GM19468 (cell line): Measurements from ENCODE around the gene PRPF31.

Source experiments
- ATAC-seq: cut with Tn5 transposase; IDR thresholded peaks from one replicate; pipeline ENCODE4 v1.9.1; 2021; ENCODE audit warnings: mild to moderate bottlenecking, moderate library complexity, moderate number of reproducible peaks; ENCODE audit not compliant: unreplicated experiment; ENCODE audit errors: extremely low read depth

The PRPF31 gene

GRCh38 chr19:54138489-54139256 lies 23.1 kb downstream of the PRPF31 start:
- ATAC-seq = no peak

GRCh38 chr19:54141356-54141755 lies 25.8 kb downstream of the PRPF31 start:
- ATAC-seq = no peak

DNA sequence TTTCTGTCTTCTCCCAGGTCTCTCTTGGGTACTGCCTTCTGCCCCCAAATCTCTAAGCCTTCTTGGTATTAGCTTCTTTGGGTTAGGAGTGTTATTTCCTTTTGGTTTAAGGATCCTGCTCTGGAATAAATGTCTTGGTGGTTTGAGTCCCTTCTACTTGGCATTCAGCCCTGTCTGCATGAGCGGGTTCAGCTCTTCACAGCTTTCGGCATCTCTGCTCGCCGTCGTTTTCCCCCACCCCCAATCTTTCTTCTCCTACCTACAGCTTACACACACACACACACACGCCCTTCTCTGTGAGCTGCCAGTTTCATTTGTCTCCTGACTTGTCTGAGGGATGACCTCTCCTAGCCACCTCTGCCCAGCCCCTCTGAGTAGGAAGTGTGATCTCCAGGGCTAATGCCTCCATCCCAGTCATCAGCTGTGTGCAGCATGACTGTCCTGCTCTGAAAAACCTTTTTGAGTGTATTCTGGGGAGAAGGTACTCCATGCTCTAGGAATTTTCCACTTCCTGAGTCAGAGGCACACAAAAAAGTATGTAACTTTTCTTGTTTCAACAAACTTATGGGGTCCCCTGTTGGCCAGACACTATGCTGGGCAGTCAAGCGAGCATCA lies 26.7 kb downstream of the PRPF31 start:
- ATAC-seq = no peak

DNA sequence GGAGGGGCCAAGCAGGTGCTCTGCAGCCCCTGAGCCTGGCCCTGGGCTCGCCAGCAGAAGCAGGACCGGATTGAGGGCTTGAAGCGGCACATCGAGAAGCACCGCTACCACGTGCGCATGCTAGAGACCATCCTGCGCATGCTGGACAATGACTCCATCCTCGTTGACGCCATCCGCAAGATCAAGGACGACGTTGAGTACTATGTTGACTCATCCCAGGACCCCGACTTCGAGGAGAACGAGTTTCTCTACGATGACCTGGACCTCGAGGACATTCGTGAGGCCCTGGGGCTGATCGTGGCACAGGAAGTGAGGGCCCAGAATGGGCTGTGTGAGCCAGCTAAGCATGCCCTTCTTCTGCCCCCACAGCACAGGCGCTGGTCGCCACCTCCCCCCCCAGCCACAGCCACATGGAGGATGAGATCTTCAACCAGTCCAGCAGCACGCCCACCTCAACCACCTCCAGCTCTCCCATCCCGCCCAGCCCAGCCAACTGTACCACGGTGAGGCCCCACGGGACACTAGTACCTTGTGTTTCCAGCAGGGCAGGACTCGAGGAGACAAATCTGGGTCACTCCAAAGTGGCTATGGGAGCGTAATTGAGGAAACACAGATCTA lies 30.1 kb downstream of the PRPF31 start:
- ATAC-seq = no peak

DNA sequence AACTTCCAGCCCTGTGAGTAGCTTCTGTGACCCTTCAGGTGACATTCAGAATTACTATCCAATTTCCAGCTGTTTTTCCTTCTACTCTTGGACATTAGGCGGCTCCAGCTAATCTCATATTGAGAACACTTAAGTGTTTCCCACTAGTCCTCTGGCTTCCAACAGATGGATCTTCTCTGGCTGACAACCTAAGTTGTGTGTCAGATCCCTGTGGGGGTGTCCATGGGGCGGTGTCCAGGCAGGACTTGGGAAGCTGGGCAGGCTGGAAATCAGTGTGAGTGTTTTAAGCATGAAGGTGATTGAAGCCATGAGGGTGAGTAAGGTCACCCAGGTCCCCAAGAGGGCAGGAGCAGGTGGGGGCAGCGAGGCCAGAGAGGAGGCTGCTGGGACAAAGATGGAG lies 32.1 kb downstream of the PRPF31 start:
- no peak for ATAC-seq

DNA sequence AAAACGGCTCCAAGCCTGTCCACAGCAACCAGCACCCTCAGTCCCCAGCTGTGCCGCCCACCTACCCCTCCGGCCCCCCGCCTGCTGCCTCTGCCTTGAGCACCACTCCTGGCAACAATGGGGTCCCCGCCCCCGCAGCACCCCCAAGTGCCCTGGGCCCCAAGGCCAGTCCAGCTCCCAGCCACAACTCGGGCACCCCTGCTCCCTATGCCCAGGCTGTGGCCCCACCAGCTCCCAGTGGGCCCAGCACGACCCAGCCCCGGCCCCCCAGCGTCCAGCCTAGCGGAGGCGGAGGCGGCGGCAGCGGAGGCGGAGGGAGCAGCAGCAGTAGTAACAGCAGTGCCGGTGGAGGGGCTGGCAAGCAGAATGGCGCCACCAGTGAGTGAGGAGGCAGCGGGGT lies 32.6 kb downstream of the PRPF31 start:
- no peak for ATAC-seq

DNA sequence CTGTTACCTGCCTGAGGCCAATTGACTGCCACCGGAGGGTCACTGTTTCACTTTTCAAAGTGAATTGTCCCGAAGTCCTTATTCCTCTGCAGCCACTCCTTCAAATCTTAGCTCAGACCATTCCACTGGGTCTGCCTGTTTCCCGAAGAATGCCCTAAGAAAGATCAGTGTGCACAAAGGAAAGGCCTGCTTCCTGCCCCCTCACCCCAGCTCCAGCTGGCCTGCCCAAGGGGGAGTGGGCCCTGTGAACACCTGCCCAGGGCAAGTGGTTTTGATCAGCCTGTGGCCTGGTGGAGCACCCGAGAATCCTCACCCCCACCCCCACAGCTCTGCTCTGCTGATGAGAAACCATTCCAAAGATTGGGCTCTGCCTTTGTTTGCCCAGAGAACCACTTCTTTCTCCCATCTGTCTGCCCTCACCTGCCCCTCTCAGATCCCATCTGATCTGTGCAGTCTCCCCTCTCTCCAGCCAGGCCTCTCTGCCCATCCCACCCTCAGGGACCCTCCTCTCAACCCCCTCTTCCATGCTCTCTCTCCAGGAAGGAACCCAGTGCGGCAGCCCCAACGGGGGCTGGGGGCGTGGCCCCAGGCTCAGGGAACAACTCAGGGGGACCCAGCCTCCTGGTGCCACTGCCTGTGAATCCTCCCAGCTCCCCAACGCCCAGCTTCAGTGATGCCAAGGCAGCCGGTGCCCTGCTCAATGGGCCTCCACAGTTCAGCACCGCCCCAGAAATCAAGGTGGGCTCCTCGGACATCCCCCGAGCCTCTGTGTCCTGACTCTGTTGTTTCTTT lies 33.7 kb downstream of the PRPF31 start:
- ATAC-seq = no peak

DNA sequence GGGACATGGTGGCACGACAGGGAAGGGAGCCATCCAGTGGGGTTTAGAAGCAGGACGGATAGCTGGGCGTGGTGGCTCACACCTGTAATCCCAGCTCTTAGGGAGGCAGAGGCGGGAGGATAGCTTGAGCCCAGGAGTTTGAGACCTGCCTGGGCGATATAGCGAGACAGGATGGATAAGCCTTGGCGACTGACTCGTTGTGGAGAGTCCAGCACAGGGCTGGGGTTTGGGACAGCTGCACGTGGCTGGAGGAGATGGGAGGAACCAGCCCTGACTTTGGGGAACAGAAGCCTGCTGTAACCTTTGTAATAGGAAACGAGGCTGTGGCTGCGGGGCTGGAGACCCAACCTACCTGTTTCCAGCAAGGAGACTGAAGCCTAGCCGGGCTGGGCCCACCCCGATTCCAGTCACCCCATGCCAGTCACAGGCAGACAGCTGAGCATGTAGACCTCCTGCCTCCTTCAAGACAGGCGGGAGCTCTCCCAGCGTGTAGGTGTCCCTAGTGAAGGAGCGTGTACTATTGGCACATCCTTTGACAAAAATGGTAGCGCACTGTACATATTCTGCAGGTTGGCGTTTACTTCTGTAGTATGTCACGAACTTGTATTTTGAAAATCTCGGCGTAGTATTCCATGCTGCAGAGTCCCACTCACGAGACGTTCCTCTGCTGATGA lies 35.9 kb downstream of the PRPF31 start:
- no peak for ATAC-seq

GRCh38 chr19:54152267-54152666 lies 36.7 kb downstream of the PRPF31 start:
- ATAC-seq = no peak

DNA sequence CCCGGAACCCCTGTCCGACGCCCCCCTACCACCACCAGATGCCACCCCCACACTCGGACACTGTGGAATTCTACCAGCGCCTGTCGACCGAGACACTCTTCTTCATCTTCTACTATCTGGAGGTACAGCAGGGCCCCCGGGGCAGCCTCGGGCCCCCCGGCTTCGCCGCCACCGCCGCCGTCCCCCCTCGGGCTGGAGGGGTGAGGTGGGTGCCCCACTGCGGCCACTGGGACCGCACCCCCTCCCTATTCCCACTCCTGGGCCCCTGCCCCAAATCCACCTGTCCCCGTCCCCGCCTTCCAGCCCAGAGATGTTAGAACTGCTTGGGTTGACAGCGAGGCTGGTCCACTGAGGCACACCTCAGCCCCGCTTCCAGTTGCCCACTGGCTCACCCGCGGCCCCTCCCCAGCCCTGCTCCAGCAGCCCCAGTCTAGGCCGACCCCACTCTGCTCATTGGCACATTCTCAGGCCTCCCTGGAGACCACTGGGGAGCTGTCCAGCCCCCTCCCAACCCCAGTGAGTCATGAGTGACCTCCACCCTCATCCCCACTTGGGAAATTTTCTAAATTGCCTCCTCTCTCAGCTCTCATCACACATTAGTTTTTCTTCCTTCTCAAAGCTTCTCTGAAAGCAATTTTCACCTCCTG lies 37.4 kb downstream of the PRPF31 start:
- no peak for ATAC-seq

DNA sequence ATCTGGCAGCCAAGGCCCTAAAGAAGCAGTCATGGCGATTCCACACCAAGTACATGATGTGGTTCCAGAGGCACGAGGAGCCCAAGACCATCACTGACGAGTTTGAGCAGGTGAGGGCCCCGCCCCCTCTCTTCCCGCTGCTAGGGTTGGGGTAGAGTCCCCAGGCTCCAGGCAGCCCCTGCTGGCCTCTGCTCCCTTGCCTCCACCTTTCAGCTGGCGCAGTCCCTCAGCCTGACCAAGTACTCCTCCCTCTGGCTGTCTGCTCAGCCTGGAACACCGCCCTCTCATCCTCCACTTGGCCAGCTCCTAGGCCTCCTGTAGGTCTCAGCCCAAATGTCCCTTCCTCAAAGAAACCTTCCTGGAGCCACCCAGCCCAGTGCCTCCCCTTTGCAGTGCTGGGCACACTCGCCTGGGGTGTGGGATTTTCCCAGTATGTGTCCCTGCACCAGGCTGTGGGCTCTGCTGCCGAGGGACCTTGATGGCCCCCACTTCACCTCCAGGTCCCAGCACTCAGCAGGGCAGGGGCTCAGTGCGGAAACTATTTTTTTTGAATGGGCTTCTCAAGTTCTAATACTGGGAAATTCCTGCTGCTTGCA lies 38.3 kb downstream of the PRPF31 start:
- ATAC-seq = no peak

GRCh38 chr19:54154603-54155345 lies 39.2 kb downstream of the PRPF31 start:
- no peak for ATAC-seq

DNA sequence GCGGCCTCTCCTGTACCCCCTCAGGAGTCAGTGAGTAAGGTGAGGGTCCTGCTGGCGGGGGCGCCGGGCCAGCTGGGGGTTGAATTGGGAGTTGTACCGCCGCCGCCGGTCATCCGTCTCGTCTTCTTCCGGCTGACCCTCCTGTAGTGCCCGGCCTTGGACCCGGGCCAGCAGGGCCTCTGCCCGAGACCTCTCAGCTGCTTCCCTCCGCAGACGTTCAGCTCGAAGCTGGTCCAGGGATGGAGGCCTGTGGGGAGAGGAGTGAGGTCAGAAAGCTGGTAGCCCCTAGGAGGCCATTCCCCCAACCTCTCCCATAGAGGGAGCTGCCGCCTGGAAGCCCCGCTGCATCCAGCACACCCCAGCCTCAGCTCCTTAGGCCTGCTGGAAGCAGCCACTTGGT lies 40.1 kb downstream of the PRPF31 start:
- ATAC-seq = no peak

DNA sequence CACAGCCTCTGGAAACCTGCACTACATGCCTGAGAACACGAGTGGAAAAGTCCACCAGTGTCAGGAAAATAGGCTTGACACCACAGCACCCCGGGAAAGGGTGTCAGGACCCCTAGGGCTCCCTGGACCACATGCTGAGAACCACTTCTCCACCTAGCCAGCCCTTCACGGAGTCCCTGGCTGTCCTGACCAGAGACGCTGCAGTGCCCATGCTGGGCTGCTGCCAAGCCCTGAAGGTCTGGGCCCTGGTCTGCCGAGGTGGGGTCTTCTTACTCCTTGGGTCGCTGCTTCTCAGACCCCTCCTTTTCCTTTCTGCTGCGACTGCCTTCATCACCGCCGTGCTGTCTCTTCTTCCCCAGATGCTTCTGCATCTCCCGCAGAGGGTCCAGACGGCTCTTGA lies 40.9 kb downstream of the PRPF31 start:
- ATAC-seq = no peak

GRCh38 chr19:54156953-54157352 lies 41.4 kb downstream of the PRPF31 start:
- ATAC-seq = no peak

GRCh38 chr19:54158812-54159351 lies 43.3 kb downstream of the PRPF31 start:
- no peak for ATAC-seq

GRCh38 chr19:54159352-54160181 lies 44.0 kb downstream of the PRPF31 start, which contains the start of gene LENG1:
TSS of gene LENG1 (minus strand) at chr19:54159721. CDS start at chr19:54159695, 26 bp downstream.
- ATAC-seq = peak; percentile 73
